Kidney capillary endothelial cell (primary cell): ENCODE data around the gene SDF2L1.
A peak's percentile ranks its signal among the peaks of the same experiment; 100 is the strongest.
"Not testable (repeated sequence)": the region's sequence is repeated elsewhere in the genome, so short reads cannot be mapped to it uniquely, and the experiment has no call there.

Source experiments
- DNase-seq: peaks from one replicate; pipeline ENCODE4 v3.0.0-alpha.2; 2018; ENCODE audit warnings: low spot score

The SDF2L1 gene

DNA sequence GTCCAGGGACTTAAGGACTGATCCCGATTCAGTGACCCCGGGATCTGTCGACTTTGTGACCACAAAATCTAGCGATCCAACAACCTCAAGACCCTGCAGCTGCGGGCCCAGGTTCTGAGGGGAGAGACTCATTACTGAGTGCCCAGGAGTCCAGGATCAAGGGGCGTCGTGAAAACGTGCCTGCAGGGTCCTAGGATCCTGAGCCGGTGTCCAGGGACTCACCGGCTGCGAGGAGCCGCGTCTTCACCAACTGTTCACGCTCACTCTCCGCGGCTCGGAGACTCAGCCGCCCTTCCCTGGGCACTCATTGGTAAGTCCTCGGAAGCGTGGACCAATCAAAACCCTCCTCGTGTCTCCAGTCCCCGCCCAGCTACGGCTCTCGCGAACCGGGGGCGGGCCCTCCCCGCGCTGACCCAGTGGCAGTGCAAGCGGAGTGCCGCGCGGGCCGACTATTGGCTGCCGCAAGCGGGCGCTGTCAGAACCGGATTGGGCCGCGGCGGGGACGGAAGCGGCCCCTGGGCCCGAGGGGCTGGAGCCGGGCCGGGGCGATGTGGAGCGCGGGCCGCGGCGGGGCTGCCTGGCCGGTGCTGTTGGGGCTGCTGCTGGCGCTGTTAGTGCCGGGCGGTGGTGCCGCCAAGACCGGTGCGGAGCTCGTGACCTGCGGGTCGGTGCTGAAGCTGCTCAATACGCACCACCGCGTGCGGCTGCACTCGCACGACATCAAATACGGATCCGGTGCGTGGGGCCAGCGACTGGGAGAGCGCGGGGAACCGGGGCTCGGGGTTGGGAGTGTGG lies at the start of gene SDF2L1:
Gene SDF2L1 (plus strand): TSS at position 514 of the 795 bp plus-strand sequence. CDS start 35 bp downstream, at position 549.
- DNase-seq = peak; percentile 97

- no peak for DNase-seq
These were observed 49.7 kb upstream of the SDF2L1 start for GRCh38 chr22:21592422-21592821.

GRCh38 chr22:21593406-21594232 lies 48.5 kb upstream of the SDF2L1 start:
- no peak for DNase-seq

GRCh38 chr22:21594865-21595452 lies 47.1 kb upstream of the SDF2L1 start:
- no peak for DNase-seq

DNA sequence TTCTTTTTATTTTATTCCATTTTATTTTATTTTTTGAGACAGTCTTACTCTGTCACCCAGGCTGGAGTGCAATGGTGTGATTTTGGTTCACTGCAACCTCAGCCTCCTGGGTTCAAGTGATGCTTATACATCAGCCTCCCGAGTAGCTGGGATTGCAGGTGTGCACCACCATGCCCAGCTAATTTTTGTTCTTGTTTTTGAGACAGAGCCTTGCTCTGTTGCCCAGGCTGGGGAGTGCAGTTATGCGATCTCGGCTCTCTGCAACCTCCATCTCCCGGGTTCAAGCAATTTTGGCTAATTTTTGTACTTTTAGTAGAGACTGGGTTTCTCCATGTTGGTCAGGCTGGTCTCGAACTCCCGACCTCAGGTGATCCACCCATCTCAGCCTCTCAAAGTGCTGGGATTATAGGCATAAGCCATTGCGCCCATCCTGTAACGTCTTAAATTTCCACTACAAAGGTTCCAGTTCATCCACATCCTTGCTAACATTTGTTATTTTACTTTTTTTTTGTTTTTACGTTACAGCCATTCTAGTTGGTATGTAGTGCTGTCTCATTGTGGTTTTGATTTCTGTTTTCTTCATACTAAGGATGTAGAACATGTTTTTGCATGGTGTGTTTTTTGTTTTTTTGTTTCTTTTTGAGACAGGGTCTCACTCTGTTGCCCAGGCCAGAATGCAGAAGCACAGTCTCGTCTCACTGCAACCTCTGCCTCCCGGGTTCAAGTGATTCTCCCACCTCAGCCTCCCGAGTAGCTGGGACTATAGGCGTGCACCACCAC lies 45.6 kb upstream of the SDF2L1 start:
- DNase-seq = not testable (repeated sequence)

DNA sequence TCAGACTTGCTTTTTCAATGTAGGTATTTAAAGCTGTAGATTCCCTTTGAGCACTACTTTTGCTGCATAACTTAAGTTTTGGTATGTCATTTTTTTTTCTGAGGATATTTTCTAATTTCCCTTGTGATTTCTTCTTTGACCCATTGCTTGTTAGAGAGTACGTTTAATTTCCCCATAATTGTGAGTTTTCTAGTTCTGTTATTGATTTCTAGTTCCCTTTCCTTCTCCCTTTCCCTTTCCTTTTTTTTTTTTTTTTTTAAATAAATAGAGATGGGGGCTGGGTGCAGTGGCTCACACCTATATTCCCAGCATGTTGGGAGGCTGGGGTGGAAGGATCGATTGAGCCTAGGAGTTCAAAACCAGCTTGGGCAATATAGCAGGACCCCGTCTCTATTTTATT lies 43.8 kb upstream of the SDF2L1 start:
- no peak for DNase-seq

- no peak for DNase-seq
These were observed 42.8 kb upstream of the SDF2L1 start for GRCh38 chr22:21599053-21599893.

DNA sequence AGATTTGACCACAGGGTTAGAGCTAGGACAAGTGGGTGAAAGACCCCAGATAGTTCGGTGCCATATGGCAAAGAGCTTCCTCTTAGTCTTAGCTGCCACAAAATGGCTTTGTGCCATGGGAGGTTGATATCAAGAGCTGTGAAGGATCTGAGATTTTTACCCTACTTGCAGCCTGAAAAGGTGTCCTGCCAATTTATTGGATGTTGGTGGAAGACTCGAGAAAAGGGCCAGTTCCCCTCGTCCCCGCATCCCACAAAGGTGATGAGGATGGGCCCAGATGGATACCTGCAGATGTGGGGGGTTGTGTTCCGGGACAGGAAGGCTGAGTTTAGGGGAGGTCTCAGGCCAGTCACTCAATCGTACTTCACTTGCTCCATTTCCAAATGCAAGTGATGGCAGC lies 39.5 kb upstream of the SDF2L1 start:
- no peak for DNase-seq

GRCh38 chr22:21603973-21604372 lies 38.1 kb upstream of the SDF2L1 start:
- DNase-seq = no peak

- no peak for DNase-seq
These were observed 36.1 kb upstream of the SDF2L1 start for GRCh38 chr22:21605887-21606564.

DNA sequence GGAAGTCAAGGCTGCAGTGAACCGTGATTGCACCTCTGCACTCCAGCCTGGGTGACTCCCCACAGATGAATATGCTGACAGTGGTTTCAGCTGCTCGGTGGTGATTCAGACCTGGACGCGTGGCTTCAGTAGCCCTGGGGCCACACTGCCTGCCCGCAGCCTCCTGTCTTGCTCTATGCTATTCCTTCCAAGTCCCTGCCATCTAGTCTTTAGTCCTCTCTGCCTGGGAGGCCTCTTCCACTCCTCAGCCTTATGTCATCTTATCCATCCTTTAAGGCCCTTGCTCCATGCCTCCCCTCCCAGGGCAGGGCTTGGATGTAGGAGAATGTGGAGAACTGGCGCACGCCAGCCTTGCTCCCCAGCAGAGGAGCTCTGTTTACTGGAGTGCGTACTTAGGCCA lies 35.3 kb upstream of the SDF2L1 start:
- DNase-seq = no peak

- DNase-seq = not testable (repeated sequence)
These were observed 32.4 kb upstream of the SDF2L1 start for GRCh38 chr22:21609556-21610157.

- DNase-seq = no peak
These were observed 30.7 kb upstream of the SDF2L1 start for GRCh38 chr22:21611210-21611977.

GRCh38 chr22:21612858-21613257 lies 29.2 kb upstream of the SDF2L1 start:
- DNase-seq = no peak

GRCh38 chr22:21613553-21614233 lies 28.4 kb upstream of the SDF2L1 start:
- no peak for DNase-seq

DNA sequence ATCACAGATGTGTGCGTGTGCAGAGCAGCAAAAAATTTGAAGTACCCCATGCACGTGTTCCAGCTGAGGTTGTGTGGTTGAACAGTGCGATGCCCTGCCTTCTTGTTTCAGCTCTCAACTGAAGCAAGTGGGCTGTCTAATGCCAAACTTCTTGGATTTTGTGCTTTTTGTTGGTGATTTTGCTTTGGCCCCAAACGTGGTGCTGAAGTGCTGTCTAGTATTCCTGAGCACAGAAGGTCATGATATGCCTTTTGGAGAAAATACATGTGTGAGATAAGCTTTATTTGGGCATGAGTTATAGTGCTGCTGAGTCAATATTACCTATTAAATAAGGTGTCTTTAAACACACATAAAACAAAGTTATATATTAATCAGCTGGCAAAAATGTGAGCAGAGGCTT lies 26.4 kb upstream of the SDF2L1 start:
- no peak for DNase-seq

GRCh38 chr22:21617337-21617736 lies 24.8 kb upstream of the SDF2L1 start:
- DNase-seq = not testable (repeated sequence)

GRCh38 chr22:21621025-21621424 lies 21.1 kb upstream of the SDF2L1 start:
- no peak for DNase-seq
